ENCODE results near the gene TPM4. TPM values are rescaled to one million over a fixed set of nuclear protein-coding genes. Genes with fewer than 3 reads are reported as not detected.

TPM4 gene
- polyA plus RNA-seq, 1 donor: 536 TPM

Other genes starting within 250 kb of the TPM4 start
- 0.13 TPM for gene CYP4F2, start 178.4 kb upstream of the TPM4 start, polyA plus RNA-seq (ENCODE audit: insufficient read length)
- gene CYP4F11, start 142.0 kb upstream of the TPM4 start, polyA plus RNA-seq (ENCODE audit: insufficient read length): 0.42 TPM
- gene OR10H4, start 127.5 kb upstream of the TPM4 start, polyA plus RNA-seq (ENCODE audit: insufficient read length): not detected
- gene RAB8A, start 35.4 kb downstream of the TPM4 start, polyA plus RNA-seq (ENCODE audit: insufficient read length): 87.0 TPM
- 0.43 TPM for gene HSH2D, start 67.2 kb downstream of the TPM4 start, polyA plus RNA-seq (ENCODE audit: insufficient read length)
- not detected for gene CIB3, start 97.0 kb downstream of the TPM4 start, polyA plus RNA-seq (ENCODE audit: insufficient read length)
- 113 TPM for gene FAM32A, start 108.9 kb downstream of the TPM4 start, polyA plus RNA-seq (ENCODE audit: insufficient read length)
- 58.8 TPM for gene AP1M1, start 121.4 kb downstream of the TPM4 start, polyA plus RNA-seq (ENCODE audit: insufficient read length)
- 15.3 TPM for gene KLF2, start 248.3 kb downstream of the TPM4 start, polyA plus RNA-seq (ENCODE audit: insufficient read length)

Data from left kidney (tissue), 1 donor.